NCI-H2171 (cell line): ENCODE results near the gene TSC1.

Source experiments
- DNase-seq: peaks from one replicate; lab custom pipeline; 2025; lab: John Stamatoyannopoulos, UW

The TSC1 gene

GRCh38 chr9:132937463-132937901 lies 6.9 kb downstream of the TSC1 start:
- DNase-seq = no peak

- DNase-seq = peak; percentile 85
Measured at GRCh38 chr9:132935026-132935425, 9.4 kb downstream of the TSC1 start.

GRCh38 chr9:132931178-132931735 lies 13.2 kb downstream of the TSC1 start:
- no peak for DNase-seq

- DNase-seq = no peak
Measured at GRCh38 chr9:132927704-132928103, 16.7 kb downstream of the TSC1 start.

GRCh38 chr9:132923346-132923902 lies 21.0 kb downstream of the TSC1 start:
- no peak for DNase-seq

GRCh38 chr9:132919614-132920268 lies 24.7 kb downstream of the TSC1 start:
- no peak for DNase-seq

DNA sequence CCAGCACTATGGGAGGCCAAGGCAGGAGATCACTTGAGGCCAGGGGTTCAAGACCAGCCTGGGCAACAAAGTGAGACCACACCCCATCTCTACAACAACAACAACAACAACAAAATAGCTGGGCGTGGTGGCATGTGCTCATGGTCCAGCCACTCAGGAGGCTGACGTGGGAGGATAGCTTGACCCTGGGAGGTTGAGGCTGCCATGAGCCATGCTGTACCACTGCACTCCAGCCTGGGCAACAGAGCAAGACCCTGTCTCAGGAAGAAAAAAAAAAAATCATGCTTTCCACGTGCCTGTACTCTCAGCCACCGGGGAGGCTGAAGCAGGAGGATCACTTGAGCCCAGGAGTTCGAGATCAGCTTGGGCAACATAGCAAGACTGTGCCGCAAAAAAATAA lies 29.5 kb downstream of the TSC1 start:
- DNase-seq = no peak

DNA sequence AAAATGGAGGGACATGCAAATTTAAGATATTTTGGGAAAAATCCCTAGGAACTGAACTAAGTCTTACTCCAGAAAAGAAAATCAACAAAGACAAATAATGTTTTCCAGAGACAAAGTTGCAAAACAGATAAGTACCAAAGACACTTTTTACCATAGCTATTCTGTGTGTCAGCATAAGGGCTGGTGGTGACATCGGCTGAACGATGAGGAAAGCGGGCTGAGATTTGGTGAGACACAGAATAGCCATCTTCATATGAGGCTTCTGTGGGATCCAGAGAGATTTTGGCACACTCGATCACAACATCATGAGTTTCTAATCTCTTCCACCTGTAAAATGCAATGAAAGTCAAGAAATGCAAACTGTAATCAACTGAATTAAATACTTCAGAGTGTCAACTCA lies 32.3 kb downstream of the TSC1 start:
- DNase-seq = no peak

DNA sequence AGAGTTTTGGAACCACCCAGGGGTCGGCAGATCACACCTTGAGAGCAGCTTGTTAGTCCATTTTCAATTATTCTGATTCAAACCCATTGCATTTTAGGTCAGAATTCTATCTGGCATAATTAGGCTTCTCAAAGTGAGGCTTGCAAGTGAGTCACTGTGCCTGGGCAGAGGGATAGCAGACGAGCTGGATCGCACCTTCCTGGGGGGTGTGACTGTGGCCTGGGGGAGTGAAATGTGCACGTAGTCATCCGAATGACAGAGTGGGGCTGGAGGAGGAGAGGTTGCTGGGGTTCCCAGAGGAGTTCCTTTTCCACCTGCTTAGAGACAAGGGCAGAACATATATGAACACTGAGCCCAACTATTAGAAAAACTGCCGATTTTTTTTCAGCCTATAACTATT lies 34.0 kb downstream of the TSC1 start:
- DNase-seq = no peak

DNA sequence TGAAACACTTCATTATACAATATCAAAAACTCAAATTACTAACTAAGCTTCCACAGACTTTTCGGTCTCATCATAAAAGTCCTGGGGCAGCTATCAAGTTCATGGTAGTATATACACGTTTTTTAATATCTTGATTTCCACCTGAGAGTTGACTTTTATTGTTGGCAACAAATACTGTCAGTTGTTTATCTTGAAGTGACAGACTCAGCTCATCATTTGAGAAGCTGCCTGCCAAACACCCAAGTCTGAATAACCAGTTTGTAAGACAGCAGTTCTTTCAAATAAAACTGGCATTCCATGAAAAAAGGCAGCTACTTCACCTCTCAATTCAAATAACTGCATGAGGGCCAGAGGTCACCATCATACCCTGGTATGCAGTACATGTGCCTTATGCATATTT lies 35.1 kb downstream of the TSC1 start:
- no peak for DNase-seq

DNA sequence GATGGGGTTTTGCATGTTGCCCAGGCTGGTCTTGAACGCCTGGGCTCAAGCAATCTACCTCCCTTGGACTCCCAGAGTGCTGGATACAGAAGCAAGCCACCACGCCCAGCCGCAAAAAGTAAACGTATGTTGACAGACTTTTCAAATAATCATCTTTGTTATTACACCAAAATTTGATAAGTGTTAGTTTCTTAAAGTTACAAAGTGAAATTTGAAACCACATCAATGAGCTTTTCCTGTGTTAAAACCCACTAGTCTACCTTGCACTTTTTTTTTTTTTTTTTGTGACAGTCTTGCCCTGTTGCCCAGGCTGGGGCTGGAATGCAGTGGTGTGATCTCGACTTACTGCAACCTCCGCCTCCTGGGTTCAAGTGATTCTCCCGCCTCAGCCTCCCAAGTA lies 35.8 kb downstream of the TSC1 start:
- DNase-seq = no peak

- no peak for DNase-seq
Measured at GRCh38 chr9:132905726-132906125, 38.7 kb downstream of the TSC1 start.

DNA sequence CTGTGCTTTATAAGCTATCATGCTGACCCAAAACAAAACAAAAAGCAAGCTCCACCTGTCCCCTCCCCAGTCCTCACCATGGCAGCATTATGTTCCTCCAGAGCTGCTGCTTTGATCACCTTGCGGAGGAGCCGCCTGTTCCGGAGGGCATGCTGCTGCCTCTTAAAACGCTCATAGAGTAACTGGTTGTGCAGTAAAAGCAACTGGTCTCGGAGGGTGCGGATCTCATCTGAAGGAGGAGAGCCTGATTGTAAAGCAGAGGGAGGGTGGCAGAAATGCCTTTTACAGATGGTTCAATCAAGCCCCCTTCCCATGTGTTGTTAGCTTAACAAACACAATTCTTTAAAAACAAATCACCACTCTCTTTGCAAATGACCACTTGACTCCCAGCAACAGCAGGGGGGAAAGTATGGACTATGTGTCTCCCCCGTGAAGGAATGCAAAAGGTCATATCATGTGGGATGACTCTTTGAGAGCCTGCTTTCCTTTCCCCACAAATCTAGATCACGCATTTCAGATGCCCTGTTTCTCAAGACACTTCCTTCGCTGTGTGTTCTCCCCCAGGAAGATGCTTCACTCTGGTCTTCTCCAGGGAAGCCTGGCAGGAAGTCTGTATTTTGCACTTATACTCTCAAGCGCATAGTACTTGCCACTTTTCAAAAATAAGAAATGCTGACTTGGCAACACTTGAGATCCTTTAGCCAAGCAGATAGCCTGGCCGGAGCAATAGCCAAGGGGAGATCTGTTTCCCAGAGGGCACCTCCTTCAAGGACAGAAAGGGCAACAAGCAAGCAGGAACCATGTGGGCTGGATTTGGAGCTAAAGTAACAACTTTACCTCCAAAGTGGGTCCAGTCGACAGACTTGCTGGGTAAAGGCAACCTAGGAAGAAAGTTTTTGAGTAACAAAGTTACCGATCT lies 40.6 kb downstream of the TSC1 start:
- DNase-seq = no peak

GRCh38 chr9:132901858-132902831 lies 42.3 kb downstream of the TSC1 start:
- peak; percentile 68 for DNase-seq

GRCh38 chr9:132898051-132898450 lies 46.4 kb downstream of the TSC1 start:
- peak; percentile 37 for DNase-seq

DNA sequence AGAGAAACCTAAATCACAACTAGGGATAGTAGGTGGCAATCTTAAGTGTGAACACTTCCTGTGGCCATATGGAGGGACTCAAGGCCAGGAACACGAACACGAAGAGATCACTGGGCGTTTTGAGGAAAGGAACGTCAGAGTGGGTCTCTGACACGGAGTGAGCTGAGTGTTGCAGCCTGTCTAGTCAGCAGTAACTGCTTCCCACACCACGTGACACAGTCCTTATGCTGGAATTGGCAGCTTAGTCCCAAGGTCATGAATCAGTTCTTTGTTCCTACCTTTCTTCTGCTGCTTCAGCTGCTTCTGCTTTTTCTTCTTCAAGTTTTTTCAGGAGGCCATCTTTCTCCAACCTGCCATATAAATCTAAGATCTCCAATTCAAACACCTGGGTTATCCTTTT lies 47.5 kb downstream of the TSC1 start:
- no peak for DNase-seq

DNA sequence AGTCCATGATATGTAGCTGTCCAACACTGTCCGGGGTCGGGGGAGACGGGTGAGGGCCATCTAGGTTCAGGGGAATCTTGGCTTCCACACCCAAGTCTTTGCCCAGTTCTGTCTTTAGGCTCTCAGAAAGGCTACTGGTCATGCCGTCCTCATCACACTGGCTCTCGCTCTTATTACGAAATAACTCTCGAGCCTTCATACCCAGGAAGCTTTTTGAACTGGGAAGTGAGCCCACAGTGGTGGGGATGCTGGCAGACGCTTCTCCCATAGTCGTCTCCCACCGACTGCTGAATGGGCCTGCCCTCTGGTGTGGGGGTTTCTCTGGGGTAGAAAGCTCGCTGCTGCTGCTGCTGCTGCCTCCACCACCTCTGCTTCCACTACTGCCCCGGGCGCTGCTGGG lies 48.2 kb downstream of the TSC1 start:
- no peak for DNase-seq

- DNase-seq = no peak
Measured at GRCh38 chr9:132894862-132895835, 49.3 kb downstream of the TSC1 start.

DNA sequence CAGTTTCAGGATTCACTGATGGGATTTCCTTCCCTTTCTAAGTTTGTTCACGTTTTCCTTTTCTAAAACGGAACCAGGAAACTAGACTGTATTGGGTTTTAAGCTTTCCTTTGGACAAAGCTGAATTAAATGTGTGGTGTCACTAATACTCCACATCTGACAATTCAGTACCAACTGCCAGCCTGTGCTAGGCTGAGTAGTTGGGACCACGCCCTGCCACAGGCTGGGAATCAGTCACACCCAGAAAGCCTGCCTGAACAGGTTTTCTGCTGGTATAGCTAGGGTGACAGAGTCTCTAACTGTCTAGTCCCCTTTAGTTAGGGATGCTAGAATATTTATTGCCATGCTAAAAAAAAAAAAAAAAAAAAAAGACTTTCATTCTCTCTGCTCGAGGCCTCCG lies 50.1 kb downstream of the TSC1 start:
- peak; percentile 77 for DNase-seq

DNA sequence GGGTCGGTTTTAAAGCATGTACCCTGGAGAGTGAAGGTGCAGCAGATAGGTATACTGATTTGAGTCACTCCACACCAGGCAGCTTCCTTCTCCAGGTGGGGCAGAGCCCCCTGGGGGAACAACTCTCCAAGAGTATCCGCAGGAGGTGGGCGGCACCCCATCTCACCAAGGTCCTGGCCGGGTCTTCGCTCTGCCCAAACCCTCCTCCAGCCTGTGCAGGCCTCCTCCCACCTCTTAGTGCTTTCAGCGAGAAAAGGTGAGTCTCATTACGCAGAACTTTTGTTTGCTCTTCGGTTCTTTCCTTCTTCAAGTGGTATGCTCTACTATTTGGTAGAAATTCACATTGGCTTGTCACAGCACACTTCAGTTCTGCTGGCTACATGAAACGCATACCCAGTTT lies 52.0 kb downstream of the TSC1 start:
- DNase-seq = no peak
